DMS79 (cell line): ENCODE data around the gene ZNG1B.
"Not testable (repeated sequence)": the region's sequence is repeated elsewhere in the genome, so short reads cannot be mapped to it uniquely, and the experiment has no call there.

Experiments used
- DNase-seq: peaks from one replicate; lab custom pipeline; 2025; lab: John Stamatoyannopoulos, UW

ZNG1B gene

GRCh38 chr2:113503094-113504042, 65.9 kb downstream of the ZNG1B start:
- DNase-seq: not testable (repeated sequence)

DNA sequence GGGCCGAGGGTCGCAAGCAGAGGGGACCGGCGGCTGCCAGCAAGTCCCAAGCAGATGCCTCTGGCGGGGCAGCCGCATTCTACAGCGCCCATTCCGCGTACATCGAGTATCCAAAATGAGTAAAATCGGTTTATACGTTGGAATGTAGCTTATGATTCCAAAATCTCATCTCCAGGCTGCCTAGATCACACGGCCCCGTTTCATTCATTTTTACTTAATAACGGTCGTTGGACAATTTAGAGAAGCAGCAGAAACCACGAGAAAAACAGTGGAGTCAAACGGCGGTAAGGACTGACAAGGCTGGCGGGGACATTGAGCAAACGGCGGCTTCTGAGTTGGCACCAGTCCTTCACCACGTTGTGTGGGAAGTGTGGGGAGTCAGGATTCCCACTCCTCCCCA, 66.6 kb downstream of the ZNG1B start:
- not testable (repeated sequence) for DNase-seq

GRCh38 chr2:113507394-113508140, 70.1 kb downstream of the ZNG1B start:
- DNase-seq: not testable (repeated sequence)

GRCh38 chr2:113508187-113508586, 70.7 kb downstream of the ZNG1B start:
- not testable (repeated sequence) for DNase-seq

- not testable (repeated sequence) for DNase-seq
Observed at GRCh38 chr2:113510913-113511312, 73.4 kb downstream of the ZNG1B start.

DNA sequence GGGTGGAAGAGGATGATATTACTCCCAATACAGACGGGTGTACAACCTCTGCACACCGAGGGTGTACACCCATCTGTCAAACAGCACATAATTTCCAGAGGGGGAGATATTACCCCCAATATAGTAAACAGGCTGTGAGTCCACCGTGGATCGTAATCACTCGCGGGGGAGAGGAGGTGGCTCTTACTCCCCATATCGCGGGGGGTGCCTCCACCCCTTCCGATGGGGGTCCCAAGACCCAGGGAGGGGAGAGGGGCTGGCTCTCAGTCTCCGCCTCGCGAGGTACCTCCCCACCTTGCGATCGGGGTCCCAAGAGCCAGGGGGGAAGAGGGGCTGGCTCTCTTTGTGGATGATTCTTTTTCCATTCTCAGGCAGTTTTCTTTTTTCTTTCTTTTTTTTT, 74.4 kb downstream of the ZNG1B start:
- DNase-seq: not testable (repeated sequence)

- not testable (repeated sequence) for DNase-seq
Observed at GRCh38 chr2:113515457-113515856, 78.0 kb downstream of the ZNG1B start.

DNA sequence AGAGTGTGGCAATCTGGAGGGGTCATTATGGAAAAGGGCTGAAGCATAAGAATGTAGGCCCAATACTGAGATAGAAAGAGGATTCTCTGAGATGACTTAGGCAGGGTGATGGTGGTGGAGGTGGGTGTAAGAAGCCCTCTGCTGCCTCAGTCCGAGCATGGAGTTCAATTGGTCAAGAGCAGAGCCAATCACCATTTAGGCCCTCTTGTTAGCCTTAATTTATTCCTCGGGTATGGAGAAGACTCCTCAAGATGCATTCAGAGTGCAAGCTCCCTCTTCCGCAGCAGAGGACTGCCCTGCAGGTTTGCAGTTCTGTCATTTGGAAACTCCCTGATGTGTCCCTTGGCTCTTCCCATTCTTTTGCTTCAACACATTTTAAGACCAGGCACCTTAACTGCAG, 78.5 kb downstream of the ZNG1B start:
- DNase-seq: not testable (repeated sequence)

GRCh38 chr2:113517025-113517424, 79.5 kb downstream of the ZNG1B start:
- not testable (repeated sequence) for DNase-seq

GRCh38 chr2:113520837-113521236, 83.3 kb downstream of the ZNG1B start:
- DNase-seq: not testable (repeated sequence)

DNA sequence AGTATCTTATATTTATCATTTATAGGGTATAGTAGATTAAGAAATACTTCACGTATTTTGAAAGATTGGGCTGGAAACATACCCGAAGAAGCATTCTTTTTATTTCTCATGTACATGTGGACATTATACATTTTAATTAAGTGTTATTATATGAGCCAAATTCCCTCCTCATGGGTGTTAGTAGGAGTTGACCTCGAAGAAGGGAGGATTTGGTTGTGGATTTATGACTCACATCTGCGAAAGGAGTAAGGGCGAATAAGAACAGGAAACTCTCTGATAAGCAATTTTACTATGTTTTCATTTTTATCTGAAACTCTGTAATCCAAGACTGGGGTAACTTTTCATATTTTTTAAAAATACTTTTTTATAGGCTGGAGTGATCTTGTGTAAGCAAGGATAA, 84.0 kb downstream of the ZNG1B start:
- not testable (repeated sequence) for DNase-seq

GRCh38 chr2:113524986-113525385, 87.5 kb downstream of the ZNG1B start:
- not testable (repeated sequence) for DNase-seq

DNA sequence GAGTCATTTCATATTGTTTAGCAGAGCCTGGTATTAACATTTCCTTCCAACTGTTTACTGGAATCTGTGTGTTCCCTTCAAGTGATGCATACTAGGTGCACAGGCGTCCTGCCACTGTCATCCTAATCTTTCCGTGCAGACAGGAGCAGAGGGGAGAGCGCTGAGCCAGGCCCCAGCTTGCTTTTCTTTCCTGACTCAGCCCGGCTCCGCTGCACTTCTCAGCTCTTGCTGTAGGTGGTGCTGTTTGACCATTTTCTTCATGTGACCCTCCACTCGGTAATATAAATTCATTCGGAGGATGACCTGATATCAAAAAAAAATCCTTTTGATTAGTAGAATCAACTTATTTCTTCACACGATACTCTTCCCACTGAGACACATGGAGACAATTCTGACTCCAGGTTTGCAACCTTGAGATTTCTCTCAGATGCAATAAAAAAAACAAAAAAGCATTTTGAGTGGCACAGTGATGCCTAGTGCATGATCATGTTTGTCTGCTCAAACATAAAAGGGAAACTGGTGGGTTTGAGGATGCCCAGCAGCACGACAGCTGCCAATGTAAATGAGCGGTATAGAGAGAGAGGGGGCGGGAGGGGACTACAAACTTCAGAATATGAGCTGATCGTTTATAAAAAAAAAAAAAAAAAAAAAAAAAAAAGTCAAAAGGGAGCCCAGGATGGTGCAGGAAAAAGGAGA, 90.0 kb downstream of the ZNG1B start:
- DNase-seq: not testable (repeated sequence)

- not testable (repeated sequence) for DNase-seq
Observed at GRCh38 chr2:113528126-113528525, 90.6 kb downstream of the ZNG1B start.

- not testable (repeated sequence) for DNase-seq
Observed at GRCh38 chr2:113528904-113529303, 91.4 kb downstream of the ZNG1B start.

DNA sequence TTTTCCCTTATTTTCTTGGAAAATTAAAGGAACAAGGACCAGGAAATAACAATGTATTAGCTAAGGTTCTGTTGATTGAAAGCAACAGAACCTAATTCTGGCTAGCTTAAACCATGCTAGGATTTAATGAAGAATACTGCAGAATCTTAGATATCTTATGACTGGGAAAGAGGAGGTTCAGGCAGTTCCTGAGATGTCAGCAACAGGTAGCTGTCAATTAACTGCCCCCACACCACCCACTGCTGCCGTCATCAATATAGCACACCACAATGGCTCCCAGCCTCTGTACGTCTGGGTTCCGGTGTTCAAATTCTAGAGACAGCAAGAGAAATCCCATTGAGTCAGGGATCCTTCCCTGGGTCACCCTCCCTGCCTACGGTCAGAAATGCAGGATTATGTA, 95.5 kb downstream of the ZNG1B start:
- DNase-seq: not testable (repeated sequence)

DNA sequence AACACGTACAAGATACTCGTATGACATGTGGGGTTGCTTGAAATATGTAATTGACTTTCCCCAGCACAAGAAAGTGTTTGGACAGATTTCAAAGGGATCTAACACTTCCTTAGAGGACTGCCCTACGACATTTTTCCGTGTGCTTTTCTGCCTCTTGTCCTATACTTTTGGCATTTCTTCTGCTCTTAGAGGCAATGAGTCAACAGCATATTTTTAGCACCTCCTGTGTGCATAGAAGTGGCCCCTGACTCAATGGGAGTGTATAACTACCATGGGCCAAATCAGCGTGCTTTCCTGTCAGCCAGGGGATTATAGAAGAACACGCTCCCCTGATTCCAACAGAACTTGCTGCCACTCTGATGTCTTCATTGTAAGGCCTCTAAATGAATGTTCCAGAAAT, 99.1 kb downstream of the ZNG1B start:
- not testable (repeated sequence) for DNase-seq

DNA sequence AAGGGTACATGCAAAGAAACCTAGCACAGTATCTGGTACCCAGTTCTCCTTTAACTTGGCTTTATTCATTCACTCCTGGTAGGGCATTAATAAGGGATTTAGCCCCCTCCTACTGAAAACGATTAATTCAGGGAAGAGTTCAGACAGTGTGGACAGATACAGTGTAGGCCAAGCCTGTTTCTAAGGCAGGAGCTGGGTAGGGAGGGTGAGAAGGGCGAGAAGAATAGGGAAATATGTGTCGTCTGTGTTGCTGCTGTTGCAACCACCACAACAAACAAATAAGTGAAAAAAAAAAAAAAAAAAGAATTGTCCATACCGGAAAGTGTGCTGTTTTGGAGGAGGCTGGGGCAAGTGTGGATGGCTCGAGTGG, 103.3 kb downstream of the ZNG1B start:
- DNase-seq: not testable (repeated sequence)

DNA sequence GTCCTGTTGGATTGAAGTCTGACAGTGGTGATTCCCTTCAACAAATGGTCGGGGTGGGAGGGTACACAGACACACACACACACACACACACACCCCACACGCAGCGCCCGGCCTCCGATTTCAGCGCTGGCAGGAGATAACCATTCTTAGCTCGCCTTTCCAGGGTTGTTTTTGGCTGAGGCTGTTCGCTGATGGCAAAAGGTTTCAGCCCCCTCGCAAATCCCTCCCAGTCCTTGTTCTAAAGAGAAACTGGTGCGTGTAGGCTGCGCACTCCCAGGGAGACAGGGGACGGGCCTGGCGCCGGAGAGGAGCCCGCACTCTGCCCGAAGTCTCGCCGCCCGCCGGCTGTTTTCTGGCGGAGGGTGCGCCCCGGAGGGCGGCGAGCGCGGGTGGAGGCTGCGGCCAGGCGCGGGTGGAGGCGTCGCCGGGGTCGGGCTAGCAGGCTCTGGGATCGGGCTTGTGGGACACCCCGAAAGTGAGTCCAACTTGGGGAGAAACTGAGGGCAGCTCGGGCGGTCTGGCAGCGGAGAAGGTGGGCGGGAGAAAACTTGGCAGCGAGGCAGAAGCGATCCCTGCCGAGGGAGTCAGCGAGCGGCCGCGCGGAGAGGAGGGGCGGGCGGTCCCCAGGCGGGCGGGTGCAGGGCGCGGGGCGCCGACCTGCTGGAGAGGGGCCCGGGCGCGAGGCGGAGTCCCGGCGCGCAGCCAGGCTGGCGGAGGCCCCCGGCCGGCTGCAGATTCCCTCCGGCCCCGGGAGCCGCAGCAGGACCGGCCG, 103.9 kb downstream of the ZNG1B start:
- DNase-seq: not testable (repeated sequence)

DNA sequence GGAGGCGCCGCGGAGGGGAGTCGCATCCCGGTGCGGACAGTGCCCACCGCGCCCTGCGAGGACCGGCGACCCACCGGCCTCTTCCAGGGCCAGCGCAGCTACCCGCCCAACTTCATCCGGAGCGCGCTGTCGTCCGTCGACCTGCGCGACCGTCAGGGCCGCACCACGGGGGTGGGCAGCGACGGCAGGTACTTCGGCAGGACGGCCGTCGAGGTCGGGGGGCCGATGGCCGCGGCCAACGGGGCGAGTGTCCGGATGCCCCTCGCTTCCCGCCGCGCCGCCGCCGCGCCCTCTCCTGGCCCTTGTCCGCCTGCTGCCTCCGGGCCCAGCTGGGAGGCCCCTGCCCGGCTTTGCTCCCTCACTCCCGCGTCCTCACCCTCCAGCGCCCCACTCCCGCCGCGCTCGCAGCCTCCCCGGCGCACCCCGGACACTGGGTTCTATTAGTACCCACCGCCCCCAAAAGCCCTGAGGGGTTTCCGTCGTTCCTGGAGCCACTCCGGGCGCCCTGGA, 104.5 kb downstream of the ZNG1B start:
- DNase-seq: not testable (repeated sequence)

DNA sequence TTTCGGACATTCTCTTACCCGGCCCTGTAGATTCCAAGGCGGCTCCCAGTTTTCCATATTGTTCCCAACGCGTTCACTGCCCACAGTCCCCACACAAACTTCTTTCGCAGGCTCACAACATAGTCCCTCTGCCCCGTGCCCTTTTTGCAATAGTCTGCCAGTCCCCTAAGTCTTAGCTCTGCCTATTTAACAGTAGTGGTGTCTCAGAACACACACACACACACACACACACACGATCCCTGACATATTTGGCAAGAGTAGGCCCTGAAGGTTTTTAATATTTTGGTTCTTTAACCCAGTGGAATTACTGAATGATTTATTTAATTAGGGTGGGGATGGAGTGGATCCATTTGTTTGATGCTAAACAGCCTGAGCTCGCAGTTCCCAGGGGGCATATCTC, 105.0 kb downstream of the ZNG1B start:
- not testable (repeated sequence) for DNase-seq
